Cortex of kidney (tissue), 1 donor: ENCODE data around the gene GRIK4.
"Not testable (repeated sequence)": the region's sequence is repeated elsewhere in the genome, so short reads cannot be mapped to it uniquely, and the experiment has no call there.

ENCODE experiments used
- DNase-seq: peaks from one replicate; lab custom pipeline; 2025; lab: John Stamatoyannopoulos, UW

GRIK4 gene

GRCh38 chr11:120994091-120994859, 482.7 kb downstream of the GRIK4 start:
- no peak for DNase-seq

DNA sequence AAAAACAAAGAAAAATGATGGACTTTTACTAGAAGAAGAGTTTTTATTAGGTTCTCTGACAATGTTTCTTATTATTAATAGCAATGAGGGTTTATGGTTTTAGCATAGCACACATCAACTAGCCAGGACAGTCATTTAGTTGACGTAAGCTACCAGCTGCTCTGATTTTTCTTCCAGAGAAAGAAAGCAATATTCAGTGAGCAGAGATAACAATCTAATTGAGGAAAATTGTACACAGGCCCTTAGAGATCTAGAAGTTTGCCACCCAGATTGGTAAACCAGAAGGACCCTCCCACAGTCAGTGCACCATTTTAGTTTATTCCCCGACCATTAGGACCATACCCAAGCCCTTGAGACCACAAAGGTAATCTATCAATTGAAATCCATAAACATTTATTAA, 483.6 kb downstream of the GRIK4 start:
- DNase-seq: no peak

DNA sequence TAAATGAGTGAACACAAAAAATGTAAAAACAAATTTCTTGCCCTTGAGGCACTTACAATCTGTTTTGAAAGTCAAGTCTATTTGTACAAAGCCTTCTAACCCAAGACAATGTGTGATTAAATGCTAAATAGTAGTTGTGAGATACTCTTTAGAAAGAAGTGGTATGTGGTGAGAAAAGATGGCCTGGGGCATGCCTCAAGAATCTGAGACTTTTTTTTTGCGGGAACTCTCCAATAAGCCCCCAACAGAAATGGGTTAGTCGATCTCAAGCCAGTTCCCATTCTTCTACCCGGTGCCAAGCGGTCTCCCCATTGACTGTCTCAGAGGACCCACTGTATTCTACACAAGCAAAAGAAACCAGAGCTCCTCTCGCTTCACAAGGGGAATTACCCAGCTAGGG, 485.4 kb downstream of the GRIK4 start:
- DNase-seq: no peak

GRCh38 chr11:120998581-120998980, 487.0 kb downstream of the GRIK4 start:
- DNase-seq: no peak

GRCh38 chr11:121004206-121004840, 492.8 kb downstream of the GRIK4 start:
- no peak for DNase-seq

DNA sequence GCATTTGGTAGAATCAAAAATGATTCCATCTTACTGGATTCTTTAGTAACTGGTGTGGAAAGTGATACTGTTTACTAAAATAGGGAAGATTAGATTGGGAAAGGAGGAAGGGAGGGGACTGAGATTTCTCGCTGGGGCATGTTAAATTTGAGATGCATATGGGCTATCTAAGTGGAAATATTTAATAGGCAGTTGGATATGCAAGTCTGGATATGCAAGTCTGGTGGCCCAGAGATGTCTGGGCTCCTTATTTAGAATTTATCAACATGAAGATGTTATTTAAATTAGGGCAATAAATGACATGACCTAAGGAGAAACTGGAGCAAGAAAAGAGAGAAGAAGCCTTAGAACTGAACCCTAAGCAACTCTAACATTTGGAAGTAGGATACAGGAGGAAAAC, 495.4 kb downstream of the GRIK4 start:
- no peak for DNase-seq

GRCh38 chr11:121008551-121008950, 497.0 kb downstream of the GRIK4 start:
- no peak for DNase-seq

- DNase-seq: no peak
These were observed 500.5 kb downstream of the GRIK4 start for GRCh38 chr11:121012091-121012490.

DNA sequence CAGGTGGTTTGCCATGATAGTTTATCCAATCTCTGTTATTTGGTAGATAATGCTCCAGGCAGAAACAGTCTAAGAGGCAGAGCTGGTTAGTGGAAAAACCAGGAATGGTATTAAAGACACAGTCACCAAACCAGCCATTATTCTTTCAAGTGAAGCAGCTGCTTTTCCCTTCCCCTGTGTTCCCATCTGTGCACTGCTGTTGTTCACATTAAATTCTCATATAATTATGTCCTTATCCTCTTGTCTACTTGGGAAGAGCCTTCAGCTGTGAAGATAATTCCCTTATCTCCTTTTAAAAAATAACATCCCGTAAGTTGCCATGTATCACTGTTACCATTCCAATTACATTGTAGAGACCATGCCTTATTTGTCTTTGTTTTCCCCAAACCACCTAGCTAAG, 507.2 kb downstream of the GRIK4 start:
- DNase-seq: no peak

- not testable (repeated sequence) for DNase-seq
These were observed 510.2 kb downstream of the GRIK4 start for GRCh38 chr11:121021718-121022117.

DNA sequence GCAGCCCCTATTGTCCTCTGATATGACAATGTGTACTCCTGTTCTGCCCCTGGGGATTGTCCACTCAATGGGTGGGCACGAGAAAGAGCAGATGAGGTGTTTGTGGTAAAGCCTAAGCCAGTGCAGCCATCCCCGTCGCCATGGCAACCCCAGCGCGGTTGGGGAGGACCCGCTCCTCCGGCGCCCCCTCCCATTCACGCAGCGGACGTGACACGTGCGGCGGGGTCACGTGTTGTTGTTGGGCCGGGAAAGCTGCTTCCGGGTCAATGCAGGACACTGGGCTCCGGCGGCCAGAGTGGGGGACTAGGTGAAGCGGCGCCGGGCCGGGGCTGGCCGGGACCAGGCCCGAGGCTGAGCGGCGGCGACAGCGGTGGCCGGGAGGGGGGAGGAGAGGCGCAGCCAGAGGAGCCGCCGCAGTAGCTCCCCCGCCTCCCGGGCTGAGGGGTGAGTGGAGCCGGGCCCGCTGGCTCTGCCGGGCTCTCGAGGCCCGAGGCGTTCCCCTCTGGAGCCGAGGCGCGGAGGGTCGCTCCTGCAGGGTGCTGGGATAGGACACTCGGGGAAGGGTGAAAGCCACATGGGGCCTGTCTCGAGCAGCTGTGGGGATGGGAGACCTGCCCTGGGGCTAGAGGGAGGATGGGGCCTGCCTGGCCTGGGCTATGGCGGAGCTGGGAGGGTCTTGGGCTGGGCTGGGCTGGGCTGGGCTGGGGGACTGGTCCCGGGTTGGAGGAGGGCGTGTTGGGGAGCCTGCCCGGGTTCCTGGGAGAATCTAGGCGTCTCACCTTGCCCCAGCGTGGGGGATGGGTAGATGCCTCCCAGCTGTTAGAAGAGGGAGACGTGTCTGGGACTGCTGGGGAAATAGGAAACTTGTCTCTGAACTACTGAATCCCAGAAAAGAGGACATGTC, 512.6 kb downstream of the GRIK4 start, which contains the start of gene TBCEL:
Gene TBCEL, plus strand, starts transcription at position 255 of the 904 bp plus-strand sequence. CDS start 21,589 bp downstream, outside the sequence.
- DNase-seq: peak; percentile 18

GRCh38 chr11:121024989-121025388, 513.4 kb downstream of the GRIK4 start:
- no peak for DNase-seq

GRCh38 chr11:121029153-121029552, 517.6 kb downstream of the GRIK4 start:
- no peak for DNase-seq

DNA sequence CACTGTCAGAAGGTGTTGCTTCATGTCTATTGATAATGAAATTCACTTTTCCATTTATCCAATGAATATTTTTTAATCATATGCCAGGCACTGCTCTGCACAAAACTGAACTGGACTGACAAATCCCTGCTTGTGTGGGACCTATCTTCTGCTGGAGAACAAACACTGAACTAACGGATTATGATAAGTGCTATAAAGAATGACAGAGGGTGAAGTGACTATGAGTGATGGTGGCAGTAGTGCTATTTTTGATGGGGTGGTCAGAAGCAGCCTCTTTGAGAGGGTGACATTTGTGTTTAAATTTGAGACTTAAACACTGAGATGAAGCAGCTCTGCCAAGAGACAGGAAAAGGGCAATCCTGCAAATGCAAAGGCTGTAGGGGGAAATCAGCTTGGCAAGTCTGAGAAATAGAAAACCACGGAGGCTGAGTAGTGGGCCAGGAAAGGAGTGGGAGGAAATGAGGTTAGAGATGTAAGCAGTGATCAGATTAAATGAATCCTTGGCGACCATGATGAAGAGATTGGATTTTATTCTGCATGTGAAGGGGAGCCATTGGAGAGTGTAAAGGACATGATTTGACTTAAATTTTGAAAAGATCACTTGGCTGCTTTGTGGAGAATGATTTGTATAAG, 518.4 kb downstream of the GRIK4 start:
- no peak for DNase-seq

DNA sequence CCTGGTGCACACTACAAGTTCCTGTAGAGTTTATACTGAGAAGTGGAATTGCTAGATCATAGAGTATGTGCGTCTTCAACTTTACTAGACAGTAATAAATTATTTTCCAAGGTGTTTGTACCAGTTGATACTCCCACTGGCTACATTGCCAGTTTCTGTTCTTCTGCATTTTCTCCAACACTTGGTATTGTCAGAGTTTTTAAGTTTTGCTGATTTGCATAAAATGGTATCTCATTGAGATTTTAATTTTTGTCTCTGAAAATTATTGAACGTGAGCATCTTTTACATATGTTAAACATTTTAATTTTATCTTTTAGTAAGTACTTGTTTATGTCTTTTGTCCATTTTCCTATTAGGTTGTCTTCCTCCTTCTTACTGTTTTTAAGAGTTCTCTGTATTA, 519.6 kb downstream of the GRIK4 start:
- DNase-seq: no peak

GRCh38 chr11:121031648-121032047, 520.1 kb downstream of the GRIK4 start:
- DNase-seq: not testable (repeated sequence)

- DNase-seq: no peak
These were observed 521.0 kb downstream of the GRIK4 start for GRCh38 chr11:121032546-121032945.

- no peak for DNase-seq
These were observed 522.1 kb downstream of the GRIK4 start for GRCh38 chr11:121033635-121034034.

GRCh38 chr11:121035169-121035755, 523.7 kb downstream of the GRIK4 start:
- no peak for DNase-seq

GRCh38 chr11:121035780-121036179, 524.2 kb downstream of the GRIK4 start:
- DNase-seq: no peak

GRCh38 chr11:121037016-121037415, 525.5 kb downstream of the GRIK4 start:
- DNase-seq: no peak
